CD4-positive, alpha-beta T cell (primary cell): ENCODE measurements around the gene APOBEC3A. TPM values are rescaled to one million over a fixed set of nuclear protein-coding genes. Genes with fewer than 3 reads are reported as not detected.

Source experiments
- ATAC-seq: fragments of 200-7000 bp; cut with Tn5 transposase; one replicate; pipeline ENCODE4 v1.10.0; 2022; ENCODE audit warnings: mild to moderate bottlenecking; ENCODE audit not compliant: poor library complexity
- CTCF ChIA-PET: fragments of 350-600 bp; sonication (Branson Sonifier 250); formaldehyde crosslinking; loops from one replicate; lab custom pipeline; 2021; ENCODE audit warnings: antibody characterized with exemption, inconsistent platforms; lab: Charles Lee
- POLR2A ChIA-PET: fragments of 350-600 bp; sonication (Branson Sonifier 250); formaldehyde crosslinking; loops from one replicate; lab custom pipeline; 2021; ENCODE audit warnings: antibody characterized with exemption, inconsistent platforms; lab: Charles Lee
- DNase-seq, 14 experiments: peaks; one replicate each; pipeline ENCODE4 v3.0.0-alpha.2; 2013 to 2020; ENCODE audit warnings: mixed read lengths in 2 of 14
- H3K27ac ChIP-seq, 2 donors: one replicate each; pipeline versions ENCODE4 v1.5.1 to v1.7.0; 2013; ENCODE audit warnings: low read length in 2 of 2, low read depth in 1 of 2, mild to moderate bottlenecking in 1 of 2
- H3K27me3 ChIP-seq, 2 experiments: 1 replicate in 1 of 2; 2 replicates in 1 of 2; pipeline versions ENCODE4 v1.6.1 to v1.7.0; 2013; ENCODE audit warnings: low read length in 2 of 2, control low read depth in 1 of 2, mild to moderate bottlenecking in 1 of 2, moderate library complexity in 1 of 2; ENCODE audit not compliant: insufficient read depth in 2 of 2, control insufficient read depth in 1 of 2
- H3K36me3 ChIP-seq: one replicate; pipeline ENCODE4 v1.6.1; 2013; ENCODE audit warnings: low read length, control low read depth; ENCODE audit not compliant: insufficient read depth
- H3K4me1 ChIP-seq: one replicate; pipeline ENCODE4 v1.6.1; 2013; ENCODE audit warnings: low read length, control low read depth; ENCODE audit not compliant: insufficient read depth
- H3K4me3 ChIP-seq: one replicate; pipeline ENCODE4 v1.5.1; 2013; ENCODE audit warnings: mild to moderate bottlenecking, low read length, moderate library complexity
- H3K9me3 ChIP-seq, 2 experiments: 1 replicate in 1 of 2; 2 replicates in 1 of 2; pipeline versions ENCODE4 v1.6.1 to v1.7.0; 2013; ENCODE audit warnings: low read length in 2 of 2, mild to moderate bottlenecking in 2 of 2, control low read depth in 1 of 2, moderate library complexity in 1 of 2; ENCODE audit not compliant: control insufficient read depth in 1 of 2, insufficient read depth in 1 of 2
- H3K27ac Mint-ChIP-seq: one replicate; pipeline ENCODE4 v1.8.0; 2020; ENCODE audit warnings: mixed read lengths
- H3K27me3 Mint-ChIP-seq: one replicate; pipeline ENCODE4 v1.8.0; 2021; ENCODE audit warnings: mixed read lengths
- H3K36me3 Mint-ChIP-seq: one replicate; pipeline ENCODE4 v1.8.0; 2021; ENCODE audit warnings: low read depth, mixed read lengths
- H3K4me1 Mint-ChIP-seq: one replicate; pipeline ENCODE4 v1.8.0; 2021; ENCODE audit warnings: low read depth, mixed read lengths
- H3K4me3 Mint-ChIP-seq: one replicate; pipeline ENCODE4 v1.8.0; 2020; ENCODE audit warnings: mild to moderate bottlenecking, mixed read lengths
- H3K9me3 Mint-ChIP-seq: one replicate; pipeline ENCODE4 v1.8.0; 2020; ENCODE audit warnings: mixed read lengths
- CTCF ChIP-seq: fragments of 200-600 bp; IDR thresholded peaks from one replicate; pipeline ENCODE4 v1.8.0; 2022; ENCODE audit warnings: antibody characterized with exemption, mild to moderate bottlenecking
- intact Hi-C, 2 experiments: fragments of 100-400 bp; cut with DNase I in 1 of 2; cut with micrococcal nuclease in 1 of 2; formaldehyde crosslinking; loops; one replicate each; pipeline versions ENCODE4 v1.15.1 to v1.9.0; 2023 to 2025; cut with DNase I, micrococcal nuclease
- total RNA-seq, 174 experiments: library from RNA in 2 of 174; stranded (reverse) in 2 of 174; gene quantifications; one replicate each; pipeline ENCODE4 v1.2.3 and lab custom pipeline; 2021 to 2026

APOBEC3A gene
- total RNA-seq, 2 experiments from 2014 or later, result 0.74 to 1.6 TPM

- Histone ChIP-seq H3K27me3 (peaks cover 20% of the 10 kb centered on the region in 2 experiments), H3K27ac (no peak overlapping the region), H3K4me3 (no peak overlapping the region), H3K9me3 (no peaks in the 10 kb centered on the region), H3K36me3 (no peaks in the 10 kb centered on the region), H3K4me1 (peaks cover 8% of the 10 kb centered on the region)
- Mint-ChIP-seq H3K36me3 (no peaks in the 10 kb centered on the region), H3K27me3 (peaks cover 51% of the 10 kb centered on the region), H3K4me1 (peaks cover 5% of the 10 kb centered on the region), H3K9me3 (no peaks in the 10 kb centered on the region), H3K4me3 (no peak overlapping the region), H3K27ac (no peak overlapping the region)
- POLR2A ChIA-PET, result no interaction called here
- no peak for ATAC-seq
- DNase-seq, result no peak
- CTCF ChIA-PET, result no interaction called here
- intact Hi-C loops, result no loop called here
- TF ChIP-seq CTCF, result no peak
These were observed 33.7 kb upstream of the APOBEC3A start for GRCh38 chr22:38923463-38924346.

- Mint-ChIP-seq H3K27me3 (peaks cover 55% of the 10 kb centered on the region), H3K27ac (no peak overlapping the region), H3K4me3 (no peak overlapping the region), H3K36me3 (no peaks in the 10 kb centered on the region), H3K9me3 (no peaks in the 10 kb centered on the region), H3K4me1 (peaks cover 5% of the 10 kb centered on the region)
- ATAC-seq, result no peak
- H3K4me1 ChIP-seq, result peaks cover 8% of the 10 kb centered on the region
- peak in 1 of 14 experiments; percentile 8 for DNase-seq
- peaks cover 20 to 24% of the 10 kb centered on the region in 2 experiments for H3K27me3 ChIP-seq
- ChIA-PET CTCF (no interaction called here), POLR2A (no interaction called here)
- no peak overlapping the region for H3K4me3 ChIP-seq
- TF ChIP-seq CTCF, result no peak
- H3K36me3 ChIP-seq, result no peaks in the 10 kb centered on the region
- intact Hi-C loops, result no loop called here
- H3K9me3 ChIP-seq, result no peaks in the 10 kb centered on the region
- no peak overlapping the region for H3K27ac ChIP-seq
These were observed 33.0 kb upstream of the APOBEC3A start for GRCh38 chr22:38924347-38924952.

- H3K27me3 Mint-ChIP-seq, result peaks cover 60% of the 10 kb centered on the region
- no peaks in the 10 kb centered on the region for H3K36me3 ChIP-seq
- H3K4me3 Mint-ChIP-seq, result no peak overlapping the region
- H3K4me1 Mint-ChIP-seq, result peaks cover 5% of the 10 kb centered on the region
- H3K27me3 ChIP-seq, result peaks cover 20 to 24% of the 10 kb centered on the region in 2 experiments
- no peak overlapping the region for H3K4me3 ChIP-seq
- no peaks in the 10 kb centered on the region for H3K9me3 Mint-ChIP-seq
- CTCF ChIA-PET, result interaction anchor here (0.7 kb wide), 1 partner anchor 162 kb away, joined by 3 read pairs; no protein-coding TSS in a partner anchor
- peaks cover 8% of the 10 kb centered on the region for H3K4me1 ChIP-seq
- TF ChIP-seq CTCF, result no peak
- H3K9me3 ChIP-seq, result no peaks in the 10 kb centered on the region
- intact Hi-C loops, result loop anchor here in 1 of 2 experiments (5.0 kb wide), 1 partner anchor 58 kb away; no protein-coding TSS in a partner anchor
- no peak overlapping the region for H3K27ac ChIP-seq
- H3K27ac Mint-ChIP-seq, result no peak overlapping the region
- POLR2A ChIA-PET, result no interaction called here
- ATAC-seq (no peak), DNase-seq (no peak)
- no peaks in the 10 kb centered on the region for H3K36me3 Mint-ChIP-seq
These were observed 31.8 kb upstream of the APOBEC3A start for GRCh38 chr22:38925571-38926041.
